Measurements from ENCODE around the gene SUSD6. TPM values are rescaled to one million over a fixed set of nuclear protein-coding genes. Genes with fewer than 3 reads are reported as not detected.
A peak's percentile ranks its signal among the peaks of the same experiment; 100 is the strongest.

Gene SUSD6
- total RNA-seq, 2 experiments from 2014 or later: 23.1 to 43.6 TPM

DNA sequence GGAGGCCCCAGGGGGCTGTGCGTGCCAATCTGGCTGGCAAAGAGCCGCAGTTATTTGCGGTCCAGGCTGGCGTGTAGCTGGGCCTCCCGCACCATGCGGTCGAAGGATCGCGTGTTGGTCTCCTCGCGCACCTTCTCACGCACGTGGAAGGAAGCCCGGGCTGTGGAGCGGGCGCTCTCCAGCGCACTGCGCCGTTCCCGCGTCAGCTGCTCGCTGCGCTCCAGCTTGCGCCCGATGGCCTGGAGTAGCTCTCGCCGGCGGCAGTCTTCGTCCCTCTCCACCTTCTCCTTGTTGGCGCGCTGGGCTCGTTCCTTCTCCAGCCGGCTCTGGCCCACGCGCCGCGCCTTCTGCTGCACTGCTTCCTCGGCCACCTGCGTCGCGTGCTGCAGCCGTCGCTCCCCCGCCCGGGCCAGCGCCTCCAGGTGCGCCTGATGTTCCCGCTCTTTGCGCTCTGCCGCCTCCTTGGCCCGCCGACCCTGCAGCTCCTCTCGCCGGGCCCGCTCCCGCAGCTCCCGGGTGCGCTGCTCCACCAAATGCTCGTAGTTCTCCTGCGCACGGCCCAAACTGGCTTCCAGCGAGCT is 39.9 kb upstream of the SUSD6 start:
- intact Hi-C loops (cut with micrococcal nuclease; ENCODE audit: unreplicated experiment): no loop called here
- H3K4me3 ChIP-seq (ENCODE audit: low read depth, low read length, poor library complexity, severe bottlenecking): no peak overlapping the region
- no peak for DNase-seq (ENCODE audit: low spot score)
- CTCF ChIA-PET (ENCODE audit: unreplicated experiment): no interaction called here
- POLR2A ChIA-PET: interaction anchor here (1.3 kb wide), 1 partner anchor 10 kb away, joined by 4 read pairs; no protein-coding TSS in a partner anchor
- H3K36me3 ChIP-seq (ENCODE audit: insufficient read depth, low read length): no peaks in the 10 kb centered on the region
- H3K79me2 ChIP-seq (ENCODE audit: insufficient read depth, low read depth, low read length): no peaks in the 10 kb centered on the region
- no peak overlapping the region for H3K27ac ChIP-seq (ENCODE audit: low read depth, low read length, poor library complexity, severe bottlenecking)
- H2AFZ ChIP-seq (ENCODE audit: low read length): no peak overlapping the region
- H3K4me1 ChIP-seq (ENCODE audit: insufficient read depth, low read length, poor library complexity, severe bottlenecking): no peaks in the 10 kb centered on the region
- no peaks in the 10 kb centered on the region for H3K9me2 ChIP-seq (ENCODE audit: insufficient read depth, low read length)
- H3K4me2 ChIP-seq (ENCODE audit: low read length): 0 out of 2 replicates have a peak overlapping the region, but pooled peaks have one; percentile 11
- TF ChIP-seq EZH2phosphoT487 (IDR thresholded peaks at IDR 0.05; ENCODE audit: borderline replicate concordance, low read depth, low read length): no peak
- TF ChIP-seq CTCF (conservative IDR thresholded peaks at IDR 0.05; ENCODE audit: low read length): no peak
- H3K9me3 ChIP-seq (ENCODE audit: low read length): no peaks in the 10 kb centered on the region
- BruUV-seq (replicated peaks): no TSS peak
- H4K20me1 ChIP-seq (ENCODE audit: insufficient read depth, low read length): no peaks in the 10 kb centered on the region

DNA sequence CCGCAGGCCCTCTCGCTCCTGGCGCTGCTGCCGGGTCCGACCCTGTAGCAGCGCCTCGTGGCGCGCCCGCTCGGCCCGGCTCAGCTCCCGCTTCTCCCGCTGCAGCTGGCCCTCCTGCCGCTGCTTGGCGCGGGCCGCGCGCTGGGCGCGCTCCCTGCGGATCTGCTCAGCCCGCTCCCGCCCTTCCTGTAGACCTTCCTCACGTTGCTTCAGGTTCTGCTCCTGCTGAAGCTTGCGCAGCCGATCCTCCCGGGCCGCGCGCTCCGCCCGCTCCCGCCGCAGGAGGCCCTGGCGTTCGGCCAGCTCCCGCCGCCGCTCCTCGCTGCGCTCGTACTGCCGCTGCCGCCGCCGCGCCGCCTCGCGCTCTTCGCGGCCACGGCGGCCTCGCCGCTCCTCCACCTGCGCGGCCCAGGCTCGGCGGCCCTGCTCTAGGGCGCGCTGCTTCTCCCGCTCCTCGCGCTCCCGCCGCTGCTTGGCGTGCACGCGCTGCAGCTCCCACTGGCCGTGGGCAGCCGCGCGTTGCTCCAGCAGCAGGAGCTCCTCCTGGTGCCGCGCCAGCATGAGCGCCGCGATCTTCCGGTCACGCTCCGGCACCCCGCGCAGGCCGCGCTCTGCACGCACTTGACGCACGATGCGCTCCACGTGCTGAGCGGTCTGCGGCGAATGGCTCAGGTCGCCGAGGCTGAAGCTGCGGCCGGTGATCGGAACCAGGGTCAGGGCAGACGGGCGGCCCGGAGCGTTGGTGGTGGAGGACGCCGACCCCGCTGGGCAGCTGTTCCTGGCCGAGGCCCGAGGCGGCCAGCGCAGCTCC is 39.2 kb upstream of the SUSD6 start:
- ChIA-PET POLR2A (no interaction called here), CTCF (ENCODE audit: unreplicated experiment) (no interaction called here)
- Histone ChIP-seq H3K4me2 (ENCODE audit: low read length) (0 out of 2 replicates have a peak overlapping the region, but pooled peaks have one; percentile 11), H3K4me3 (ENCODE audit: low read depth, low read length, poor library complexity, severe bottlenecking) (no peak overlapping the region), H3K79me2 (ENCODE audit: insufficient read depth, low read depth, low read length) (no peaks in the 10 kb centered on the region), H2AFZ (ENCODE audit: low read length) (no peak overlapping the region), H3K9me3 (ENCODE audit: low read length) (no peaks in the 10 kb centered on the region), H3K36me3 (ENCODE audit: insufficient read depth, low read length) (no peaks in the 10 kb centered on the region), H4K20me1 (ENCODE audit: insufficient read depth, low read length) (no peaks in the 10 kb centered on the region), H3K9me2 (ENCODE audit: insufficient read depth, low read length) (no peaks in the 10 kb centered on the region), H3K4me1 (ENCODE audit: insufficient read depth, low read length, poor library complexity, severe bottlenecking) (no peaks in the 10 kb centered on the region), H3K27ac (ENCODE audit: low read depth, low read length, poor library complexity, severe bottlenecking) (no peak overlapping the region)
- TF ChIP-seq CTCF (conservative IDR thresholded peaks at IDR 0.05; ENCODE audit: low read length): no peak
- no peak for TF ChIP-seq EZH2phosphoT487 (IDR thresholded peaks at IDR 0.05; ENCODE audit: borderline replicate concordance, low read depth, low read length)
- peak; percentile 6 for DNase-seq (ENCODE audit: low spot score)
- intact Hi-C loops (cut with micrococcal nuclease; ENCODE audit: unreplicated experiment): no loop called here
- no TSS peak for BruUV-seq (replicated peaks)

- Histone ChIP-seq H3K9me2 (ENCODE audit: insufficient read depth, low read length) (no peaks in the 10 kb centered on the region), H3K4me1 (ENCODE audit: insufficient read depth, low read length, poor library complexity, severe bottlenecking) (no peaks in the 10 kb centered on the region), H3K4me2 (ENCODE audit: low read length) (no peak overlapping the region), H2AFZ (ENCODE audit: low read length) (no peak overlapping the region), H3K36me3 (ENCODE audit: insufficient read depth, low read length) (no peaks in the 10 kb centered on the region), H3K27ac (ENCODE audit: low read depth, low read length, poor library complexity, severe bottlenecking) (no peak overlapping the region), H3K4me3 (ENCODE audit: low read depth, low read length, poor library complexity, severe bottlenecking) (no peak overlapping the region), H3K9me3 (ENCODE audit: low read length) (no peaks in the 10 kb centered on the region), H3K79me2 (ENCODE audit: insufficient read depth, low read depth, low read length) (no peaks in the 10 kb centered on the region), H4K20me1 (ENCODE audit: insufficient read depth, low read length) (no peaks in the 10 kb centered on the region)
- no peak for TF ChIP-seq CTCF (conservative IDR thresholded peaks at IDR 0.05; ENCODE audit: low read length)
- TF ChIP-seq EZH2phosphoT487 (IDR thresholded peaks at IDR 0.05; ENCODE audit: borderline replicate concordance, low read depth, low read length): no peak
- CTCF ChIA-PET (ENCODE audit: unreplicated experiment): no interaction called here
- POLR2A ChIA-PET: no interaction called here
- intact Hi-C loops (cut with micrococcal nuclease; ENCODE audit: unreplicated experiment): no loop called here
- BruUV-seq (replicated peaks): no TSS peak
- DNase-seq (ENCODE audit: low spot score): no peak
Observed at GRCh38 chr14:69572841-69573135, 38.6 kb upstream of the SUSD6 start.
